ENCODE measurements around the gene KCNAB1. TPM values are rescaled to one million over a fixed set of nuclear protein-coding genes. Genes with fewer than 3 reads are reported as not detected.

Gene KCNAB1
- total RNA-seq, 1 donor from 2014 or later: 16.5 TPM

- H3K4me3 Mint-ChIP-seq (ENCODE audit: unreplicated experiment): no peak overlapping the region
- no peaks in the 10 kb centered on the region for H3K27me3 Mint-ChIP-seq (ENCODE audit: unreplicated experiment)
- DNase-seq: no peak
- no peak for TF ChIP-seq CTCF (IDR thresholded peaks at IDR 0.05; ENCODE audit: partially characterized antibody, unreplicated experiment)
- H3K36me3 Mint-ChIP-seq (ENCODE audit: unreplicated experiment): no peaks in the 10 kb centered on the region
- H3K4me1 Mint-ChIP-seq (ENCODE audit: low read depth, unreplicated experiment): peaks cover 2% of the 10 kb centered on the region
- H3K9me3 Mint-ChIP-seq (ENCODE audit: unreplicated experiment): peaks cover 2% of the 10 kb centered on the region
- H3K27ac Mint-ChIP-seq (ENCODE audit: unreplicated experiment): no peak overlapping the region
Measured at GRCh38 chr3:156463123-156463522, 342.7 kb downstream of the KCNAB1 start.

- no peak for TF ChIP-seq CTCF (IDR thresholded peaks at IDR 0.05; ENCODE audit: partially characterized antibody, unreplicated experiment)
- Mint-ChIP-seq H3K4me1 (ENCODE audit: low read depth, unreplicated experiment) (peaks cover 2% of the 10 kb centered on the region), H3K36me3 (ENCODE audit: unreplicated experiment) (no peaks in the 10 kb centered on the region), H3K27ac (ENCODE audit: unreplicated experiment) (no peak overlapping the region), H3K27me3 (ENCODE audit: unreplicated experiment) (no peaks in the 10 kb centered on the region), H3K9me3 (ENCODE audit: unreplicated experiment) (peaks cover 2% of the 10 kb centered on the region), H3K4me3 (ENCODE audit: unreplicated experiment) (no peak overlapping the region)
- DNase-seq: no peak
Measured at GRCh38 chr3:156465194-156465593, 344.8 kb downstream of the KCNAB1 start.

- DNase-seq: no peak
- no peak overlapping the region for H3K27ac Mint-ChIP-seq (ENCODE audit: unreplicated experiment)
- H3K4me1 Mint-ChIP-seq (ENCODE audit: low read depth, unreplicated experiment): peaks cover 14% of the 10 kb centered on the region
- peaks cover 2% of the 10 kb centered on the region for H3K9me3 Mint-ChIP-seq (ENCODE audit: unreplicated experiment)
- no peak overlapping the region for H3K4me3 Mint-ChIP-seq (ENCODE audit: unreplicated experiment)
- no peaks in the 10 kb centered on the region for H3K27me3 Mint-ChIP-seq (ENCODE audit: unreplicated experiment)
- H3K36me3 Mint-ChIP-seq (ENCODE audit: unreplicated experiment): no peaks in the 10 kb centered on the region
- no peak for TF ChIP-seq CTCF (IDR thresholded peaks at IDR 0.05; ENCODE audit: partially characterized antibody, unreplicated experiment)
Measured at GRCh38 chr3:156469456-156469855, 349.1 kb downstream of the KCNAB1 start.

- no peak for TF ChIP-seq CTCF (IDR thresholded peaks at IDR 0.05; ENCODE audit: partially characterized antibody, unreplicated experiment)
- H3K9me3 Mint-ChIP-seq (ENCODE audit: unreplicated experiment): no peaks in the 10 kb centered on the region
- H3K27me3 Mint-ChIP-seq (ENCODE audit: unreplicated experiment): no peaks in the 10 kb centered on the region
- no peaks in the 10 kb centered on the region for H3K36me3 Mint-ChIP-seq (ENCODE audit: unreplicated experiment)
- H3K4me3 Mint-ChIP-seq (ENCODE audit: unreplicated experiment): no peak overlapping the region
- DNase-seq: no peak
- H3K27ac Mint-ChIP-seq (ENCODE audit: unreplicated experiment): no peak overlapping the region
- H3K4me1 Mint-ChIP-seq (ENCODE audit: low read depth, unreplicated experiment): peaks cover 17% of the 10 kb centered on the region
Measured at GRCh38 chr3:156471431-156471830, 351.1 kb downstream of the KCNAB1 start.

GRCh38 chr3:156472150-156472549, 351.8 kb downstream of the KCNAB1 start:
- no peak for DNase-seq
- Mint-ChIP-seq H3K9me3 (ENCODE audit: unreplicated experiment) (no peaks in the 10 kb centered on the region), H3K36me3 (ENCODE audit: unreplicated experiment) (no peaks in the 10 kb centered on the region), H3K4me3 (ENCODE audit: unreplicated experiment) (no peak overlapping the region), H3K27ac (ENCODE audit: unreplicated experiment) (peak overlapping the region; percentile 19), H3K4me1 (ENCODE audit: low read depth, unreplicated experiment) (peaks cover 17% of the 10 kb centered on the region), H3K27me3 (ENCODE audit: unreplicated experiment) (no peaks in the 10 kb centered on the region)
- TF ChIP-seq CTCF (IDR thresholded peaks at IDR 0.05; ENCODE audit: partially characterized antibody, unreplicated experiment): no peak
